Measurements from ENCODE around the gene PLSCR5. TPM values are rescaled to one million over a fixed set of nuclear protein-coding genes. Genes with fewer than 3 reads are reported as not detected.

The PLSCR5 gene
- total RNA-seq, 2 experiments from 2014 or later, result not detected

GRCh38 chr3:146543461-146544001 lies 61.6 kb downstream of the PLSCR5 start:
- H3K27ac Mint-ChIP-seq, result peak overlapping the region; percentile 88
- ATAC-seq, result peak; percentile 1
- H3K36me3 Mint-ChIP-seq (ENCODE audit: low read depth), result peaks cover 12% of the 10 kb centered on the region
- intact Hi-C loops (cut with DNase I, micrococcal nuclease), result loop anchor here (1.0 to 2.0 kb wide), 5 partner anchors 41 to 79 kb away; partner anchors contain the start of gene PLSCR2 (in 2 of the 2)
- POLR2A ChIA-PET, result interaction anchor here (1.8 kb wide), 1 partner anchor 45 kb away, joined by 7 read pairs; no protein-coding TSS in a partner anchor
- no peak for DNase-seq
- CTCF ChIA-PET, result interaction anchor here (1.1 to 1.7 kb wide), 4 partner anchors 11 to 355 kb away, joined by 3 to 6 read pairs (median 4); partner anchors contain the start of gene PLSCR2
- H3K9me3 Mint-ChIP-seq (ENCODE audit: low read depth), result no peaks in the 10 kb centered on the region
- no peaks in the 10 kb centered on the region for H3K27me3 Mint-ChIP-seq
- H3K4me1 Mint-ChIP-seq, result peaks cover 52% of the 10 kb centered on the region
- H3K4me3 Mint-ChIP-seq, result peak overlapping the region; percentile 90

GRCh38 chr3:146542978-146543377 lies 62.2 kb downstream of the PLSCR5 start:
- H3K36me3 Mint-ChIP-seq (ENCODE audit: low read depth), result peaks cover 14% of the 10 kb centered on the region
- CTCF ChIA-PET, result interaction anchor here (1.1 kb wide), 2 partner anchors 10 to 354 kb away, joined by 3 to 5 read pairs; no protein-coding TSS in a partner anchor
- DNase-seq (no peak), ATAC-seq (no peak)
- peaks cover 52% of the 10 kb centered on the region for H3K4me1 Mint-ChIP-seq
- H3K4me3 Mint-ChIP-seq, result peak overlapping the region; percentile 90
- peak overlapping the region; percentile 88 for H3K27ac Mint-ChIP-seq
- H3K9me3 Mint-ChIP-seq (ENCODE audit: low read depth), result no peaks in the 10 kb centered on the region
- POLR2A ChIA-PET, result no interaction called here
- no peaks in the 10 kb centered on the region for H3K27me3 Mint-ChIP-seq
- intact Hi-C loops (cut with DNase I, micrococcal nuclease), result loop anchor here in 1 of 2 experiments (1.0 kb wide), 1 partner anchor 79 kb away; no protein-coding TSS in a partner anchor

GRCh38 chr3:146542179-146542578 lies 63.0 kb downstream of the PLSCR5 start:
- ATAC-seq, result peak; percentile 7
- CTCF ChIA-PET, result no interaction called here
- H3K27ac Mint-ChIP-seq, result peak overlapping the region; percentile 66
- peak overlapping the region; percentile 90 for H3K4me3 Mint-ChIP-seq
- peaks cover 18% of the 10 kb centered on the region for H3K36me3 Mint-ChIP-seq (ENCODE audit: low read depth)
- intact Hi-C loops (cut with DNase I, micrococcal nuclease), result no loop called here
- H3K9me3 Mint-ChIP-seq (ENCODE audit: low read depth), result no peaks in the 10 kb centered on the region
- DNase-seq, result peak; percentile 30
- POLR2A ChIA-PET, result no interaction called here
- no peaks in the 10 kb centered on the region for H3K27me3 Mint-ChIP-seq
- peaks cover 50% of the 10 kb centered on the region for H3K4me1 Mint-ChIP-seq

GRCh38 chr3:146540978-146541377 lies 64.2 kb downstream of the PLSCR5 start:
- Mint-ChIP-seq H3K27ac (no peak overlapping the region), H3K9me3 (ENCODE audit: low read depth) (no peaks in the 10 kb centered on the region), H3K4me3 (no peak overlapping the region), H3K36me3 (ENCODE audit: low read depth) (peaks cover 20% of the 10 kb centered on the region), H3K4me1 (peaks cover 41% of the 10 kb centered on the region), H3K27me3 (no peaks in the 10 kb centered on the region)
- CTCF ChIA-PET, result interaction anchor here (1.3 kb wide), 1 partner anchor 43 kb away, joined by 4 read pairs; no protein-coding TSS in a partner anchor
- no peak for DNase-seq
- POLR2A ChIA-PET, result no interaction called here
- intact Hi-C loops (cut with DNase I, micrococcal nuclease), result no loop called here
- no peak for ATAC-seq

DNA sequence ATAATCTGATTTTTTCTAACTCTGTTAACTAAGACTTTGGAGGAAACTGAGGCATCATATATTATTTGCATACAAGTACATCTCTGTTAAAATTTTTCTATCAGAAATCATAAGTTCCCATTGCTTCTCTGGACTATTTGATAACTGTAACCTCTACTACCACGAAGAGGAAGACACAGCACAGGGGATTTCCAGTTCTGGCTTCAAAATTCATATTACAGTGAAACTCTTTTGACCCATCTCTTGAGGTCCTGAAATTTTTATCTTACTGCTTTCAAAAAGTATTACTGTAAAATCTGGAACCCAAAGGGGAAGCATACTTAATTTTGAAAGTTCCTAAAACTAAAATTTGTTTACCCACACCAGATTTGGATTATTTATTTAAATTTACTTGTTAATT lies 64.9 kb downstream of the PLSCR5 start:
- H3K9me3 Mint-ChIP-seq (ENCODE audit: low read depth), result no peaks in the 10 kb centered on the region
- intact Hi-C loops (cut with DNase I, micrococcal nuclease), result no loop called here
- H3K27ac Mint-ChIP-seq, result no peak overlapping the region
- peak overlapping the region; percentile 15 for H3K4me3 Mint-ChIP-seq
- DNase-seq (no peak), ATAC-seq (no peak)
- H3K36me3 Mint-ChIP-seq (ENCODE audit: low read depth), result peaks cover 20% of the 10 kb centered on the region
- ChIA-PET POLR2A (interaction anchor here (0.6 kb wide), 1 partner anchor 48 kb away, joined by 6 read pairs; no protein-coding TSS in a partner anchor), CTCF (interaction anchor here (1.3 kb wide), 1 partner anchor 43 kb away, joined by 4 read pairs; no protein-coding TSS in a partner anchor)
- peaks cover 40% of the 10 kb centered on the region for H3K4me1 Mint-ChIP-seq
- H3K27me3 Mint-ChIP-seq, result no peaks in the 10 kb centered on the region

GRCh38 chr3:146539315-146539714 lies 65.8 kb downstream of the PLSCR5 start:
- Mint-ChIP-seq H3K27ac (no peak overlapping the region), H3K4me1 (peaks cover 43% of the 10 kb centered on the region), H3K9me3 (ENCODE audit: low read depth) (no peaks in the 10 kb centered on the region), H3K27me3 (no peaks in the 10 kb centered on the region), H3K4me3 (no peak overlapping the region), H3K36me3 (ENCODE audit: low read depth) (peaks cover 25% of the 10 kb centered on the region)
- ChIA-PET POLR2A (no interaction called here), CTCF (no interaction called here)
- DNase-seq (no peak), ATAC-seq (no peak)
- intact Hi-C loops (cut with DNase I, micrococcal nuclease), result no loop called here

DNA sequence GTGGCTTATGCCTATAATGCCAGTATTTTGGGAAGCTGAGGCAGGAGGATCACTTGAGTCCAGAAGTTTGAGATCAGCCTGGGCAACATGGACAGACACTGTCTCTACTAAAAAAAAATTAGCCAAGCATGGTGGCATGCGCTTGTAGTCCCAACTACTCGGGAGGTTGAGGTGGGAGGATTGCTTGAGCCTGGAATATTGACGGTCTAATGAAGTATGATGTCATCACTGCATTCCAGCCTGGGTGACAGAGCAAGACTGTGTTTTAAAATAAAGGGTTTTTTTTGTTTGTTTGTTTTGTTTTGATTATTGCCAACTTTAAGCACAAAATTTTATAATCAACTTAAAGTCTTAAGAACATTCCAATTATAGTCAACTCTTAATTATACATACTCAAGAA lies 67.5 kb downstream of the PLSCR5 start:
- peaks cover 38% of the 10 kb centered on the region for H3K4me1 Mint-ChIP-seq
- intact Hi-C loops (cut with DNase I, micrococcal nuclease), result no loop called here
- no peaks in the 10 kb centered on the region for H3K9me3 Mint-ChIP-seq (ENCODE audit: low read depth)
- ATAC-seq (no peak), DNase-seq (no peak)
- H3K36me3 Mint-ChIP-seq (ENCODE audit: low read depth), result peaks cover 20% of the 10 kb centered on the region
- H3K27ac Mint-ChIP-seq, result no peak overlapping the region
- ChIA-PET CTCF (no interaction called here), POLR2A (no interaction called here)
- H3K4me3 Mint-ChIP-seq, result no peak overlapping the region
- no peaks in the 10 kb centered on the region for H3K27me3 Mint-ChIP-seq

- ChIA-PET CTCF (interaction anchor here (0.7 kb wide), 1 partner anchor 37 kb away, joined by 3 read pairs; no protein-coding TSS in a partner anchor), POLR2A (no interaction called here)
- no peak for DNase-seq
- peaks cover 30% of the 10 kb centered on the region for H3K4me1 Mint-ChIP-seq
- no peak for ATAC-seq
- H3K27ac Mint-ChIP-seq, result no peak overlapping the region
- H3K27me3 Mint-ChIP-seq, result no peaks in the 10 kb centered on the region
- peaks cover 23% of the 10 kb centered on the region for H3K36me3 Mint-ChIP-seq (ENCODE audit: low read depth)
- no peak overlapping the region for H3K4me3 Mint-ChIP-seq
- intact Hi-C loops (cut with DNase I, micrococcal nuclease), result no loop called here
- no peaks in the 10 kb centered on the region for H3K9me3 Mint-ChIP-seq (ENCODE audit: low read depth)
Observed at GRCh38 chr3:146536681-146537080, 68.5 kb downstream of the PLSCR5 start.

Other genes starting within 250 kb of the PLSCR5 start
- under 1 TPM in 1 of 2 experiments, not detected in 1; 0.25 TPM for gene PLSCR2, start 135.8 kb downstream of the PLSCR5 start, total RNA-seq
- gene PLSCR1, start 60.7 kb downstream of the PLSCR5 start, total RNA-seq, result 10 to 100 TPM; 65.1 to 66.1 TPM